ENCODE measurements around the gene CLMP.

DNA sequence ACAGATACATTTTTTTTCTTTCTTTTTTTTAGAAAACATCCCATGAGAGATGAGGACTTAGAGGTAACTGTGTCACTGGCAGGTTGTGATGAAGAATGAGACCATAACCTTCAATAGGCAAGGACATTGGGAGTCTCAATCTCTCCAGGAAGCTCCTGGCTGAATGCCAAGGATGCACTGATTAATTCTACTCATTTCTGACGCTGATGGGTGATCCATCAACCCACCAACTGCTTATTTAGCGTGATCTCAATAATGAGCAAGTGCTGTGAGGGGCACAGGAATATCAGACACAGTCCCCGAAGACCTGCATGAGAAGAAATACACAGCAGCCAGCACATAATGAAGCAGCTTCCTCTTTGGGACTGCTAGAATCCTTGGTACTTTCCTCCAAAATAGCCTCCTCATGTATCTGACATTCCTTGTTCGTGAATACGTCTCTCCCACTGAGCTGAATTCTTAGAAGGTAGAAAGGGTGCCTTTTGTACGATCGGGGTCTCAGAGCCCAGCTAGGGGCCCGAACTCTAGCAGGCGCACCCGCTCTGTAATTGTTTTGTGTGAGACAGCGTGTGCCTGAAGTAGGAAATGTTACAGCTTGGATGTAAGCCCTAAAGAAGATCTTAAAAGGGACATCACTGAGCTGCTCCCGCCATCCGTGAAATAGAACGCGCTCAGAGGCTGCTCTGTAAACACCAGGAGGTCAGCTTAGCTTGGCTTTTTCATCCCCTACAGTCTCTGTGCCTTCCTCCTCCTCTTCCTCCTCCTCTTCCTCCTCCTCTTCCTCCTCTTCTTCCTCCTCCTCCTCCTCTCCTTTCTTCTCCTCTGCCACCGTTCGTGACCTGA lies 7.2 kb downstream of the CLMP start:
- TF ChIP-seq CREB1 (CRISPR knock-in tag; IDR thresholded peaks at IDR 0.05; ENCODE audit: low read depth) (no peak), EZH2 (IDR thresholded peaks at IDR 0.05; ENCODE audit: low read depth, unreplicated experiment) (no peak), EZH2phosphoT487 (IDR thresholded peaks at IDR 0.05; ENCODE audit: unreplicated experiment) (no peak), JUNB (IDR thresholded peaks at IDR 0.05; ENCODE audit: unreplicated experiment) (no peak), POLR2AphosphoS5 (IDR thresholded peaks at IDR 0.05; ENCODE audit: low read depth) (no peak), STAT1 (IDR thresholded peaks at IDR 0.05; ENCODE audit: unreplicated experiment) (no peak)
- TF ChIP-seq, protein P1, sequence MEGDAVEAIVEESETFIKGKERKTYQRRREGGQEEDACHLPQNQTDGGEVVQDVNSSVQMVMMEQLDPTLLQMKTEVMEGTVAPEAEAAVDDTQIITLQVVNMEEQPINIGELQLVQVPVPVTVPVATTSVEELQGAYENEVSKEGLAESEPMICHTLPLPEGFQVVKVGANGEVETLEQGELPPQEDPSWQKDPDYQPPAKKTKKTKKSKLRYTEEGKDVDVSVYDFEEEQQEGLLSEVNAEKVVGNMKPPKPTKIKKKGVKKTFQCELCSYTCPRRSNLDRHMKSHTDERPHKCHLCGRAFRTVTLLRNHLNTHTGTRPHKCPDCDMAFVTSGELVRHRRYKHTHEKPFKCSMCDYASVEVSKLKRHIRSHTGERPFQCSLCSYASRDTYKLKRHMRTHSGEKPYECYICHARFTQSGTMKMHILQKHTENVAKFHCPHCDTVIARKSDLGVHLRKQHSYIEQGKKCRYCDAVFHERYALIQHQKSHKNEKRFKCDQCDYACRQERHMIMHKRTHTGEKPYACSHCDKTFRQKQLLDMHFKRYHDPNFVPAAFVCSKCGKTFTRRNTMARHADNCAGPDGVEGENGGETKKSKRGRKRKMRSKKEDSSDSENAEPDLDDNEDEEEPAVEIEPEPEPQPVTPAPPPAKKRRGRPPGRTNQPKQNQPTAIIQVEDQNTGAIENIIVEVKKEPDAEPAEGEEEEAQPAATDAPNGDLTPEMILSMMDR (conservative IDR thresholded peaks at IDR 0.05; ENCODE audit: low read depth in 2 of 2), result no peak
- TF ChIP-seq, protein P2, sequence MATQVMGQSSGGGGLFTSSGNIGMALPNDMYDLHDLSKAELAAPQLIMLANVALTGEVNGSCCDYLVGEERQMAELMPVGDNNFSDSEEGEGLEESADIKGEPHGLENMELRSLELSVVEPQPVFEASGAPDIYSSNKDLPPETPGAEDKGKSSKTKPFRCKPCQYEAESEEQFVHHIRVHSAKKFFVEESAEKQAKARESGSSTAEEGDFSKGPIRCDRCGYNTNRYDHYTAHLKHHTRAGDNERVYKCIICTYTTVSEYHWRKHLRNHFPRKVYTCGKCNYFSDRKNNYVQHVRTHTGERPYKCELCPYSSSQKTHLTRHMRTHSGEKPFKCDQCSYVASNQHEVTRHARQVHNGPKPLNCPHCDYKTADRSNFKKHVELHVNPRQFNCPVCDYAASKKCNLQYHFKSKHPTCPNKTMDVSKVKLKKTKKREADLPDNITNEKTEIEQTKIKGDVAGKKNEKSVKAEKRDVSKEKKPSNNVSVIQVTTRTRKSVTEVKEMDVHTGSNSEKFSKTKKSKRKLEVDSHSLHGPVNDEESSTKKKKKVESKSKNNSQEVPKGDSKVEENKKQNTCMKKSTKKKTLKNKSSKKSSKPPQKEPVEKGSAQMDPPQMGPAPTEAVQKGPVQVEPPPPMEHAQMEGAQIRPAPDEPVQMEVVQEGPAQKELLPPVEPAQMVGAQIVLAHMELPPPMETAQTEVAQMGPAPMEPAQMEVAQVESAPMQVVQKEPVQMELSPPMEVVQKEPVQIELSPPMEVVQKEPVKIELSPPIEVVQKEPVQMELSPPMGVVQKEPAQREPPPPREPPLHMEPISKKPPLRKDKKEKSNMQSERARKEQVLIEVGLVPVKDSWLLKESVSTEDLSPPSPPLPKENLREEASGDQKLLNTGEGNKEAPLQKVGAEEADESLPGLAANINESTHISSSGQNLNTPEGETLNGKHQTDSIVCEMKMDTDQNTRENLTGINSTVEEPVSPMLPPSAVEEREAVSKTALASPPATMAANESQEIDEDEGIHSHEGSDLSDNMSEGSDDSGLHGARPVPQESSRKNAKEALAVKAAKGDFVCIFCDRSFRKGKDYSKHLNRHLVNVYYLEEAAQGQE (IDR thresholded peaks at IDR 0.05; ENCODE audit: unreplicated experiment), result no peak
